CD8-positive, alpha-beta memory T cell (primary cell): ENCODE measurements around the gene GPRIN2. TPM values are rescaled to one million over a fixed set of nuclear protein-coding genes. Genes with fewer than 3 reads are reported as not detected.
"Not testable (repeated sequence)": the region's sequence is repeated elsewhere in the genome, so short reads cannot be mapped to it uniquely, and the experiment has no call there.

ENCODE experiments used
- CTCF ChIA-PET: fragments of 350-600 bp; sonication (Branson Sonifier 250); formaldehyde crosslinking; loops from one replicate; lab custom pipeline; 2021; ENCODE audit warnings: antibody characterized with exemption; lab: Charles Lee
- POLR2A ChIA-PET: fragments of 350-600 bp; sonication (Branson Sonifier 250); formaldehyde crosslinking; loops from one replicate; lab custom pipeline; 2021; ENCODE audit warnings: antibody characterized with exemption; lab: Charles Lee
- DNase-seq, 5 donors: peaks; one replicate each; pipeline versions ENCODE4 v3.0.0 to v3.0.0-alpha.2; 2020 to 2022; ENCODE audit warnings: mixed read lengths in 1 of 5
- H3K27ac ChIP-seq: one replicate; pipeline ENCODE4 v1.7.0; 2013; ENCODE audit warnings: low read depth, mild to moderate bottlenecking, low read length, moderate library complexity
- H3K27me3 ChIP-seq: 2 replicates; pipeline ENCODE4 v1.7.0; 2013; ENCODE audit warnings: low read length, mild to moderate bottlenecking; ENCODE audit not compliant: insufficient read depth, poor library complexity, severe bottlenecking
- H3K36me3 ChIP-seq: 2 replicates; pipeline ENCODE4 v1.7.0; 2013; ENCODE audit warnings: mild to moderate bottlenecking, low read length, moderate library complexity; ENCODE audit not compliant: insufficient read depth
- H3K4me1 ChIP-seq: 2 replicates; pipeline ENCODE4 v1.7.0; 2013; ENCODE audit warnings: mild to moderate bottlenecking, low read length, moderate library complexity; ENCODE audit not compliant: insufficient read depth
- H3K4me3 ChIP-seq: 2 replicates; pipeline ENCODE4 v1.7.0; 2013; ENCODE audit warnings: mild to moderate bottlenecking, low read length
- H3K9me3 ChIP-seq: 2 replicates; pipeline ENCODE4 v1.7.0; 2013; ENCODE audit warnings: mild to moderate bottlenecking, low read length
- H3K27ac Mint-ChIP-seq, 8 donors: one replicate each; pipeline ENCODE4 v1.8.0; 2020 to 2021; ENCODE audit warnings: mixed read lengths in 8 of 8, mild to moderate bottlenecking in 6 of 8, inconsistent platforms in 3 of 8, moderate library complexity in 3 of 8
- H3K27me3 Mint-ChIP-seq, 2 donors: one replicate each; pipeline ENCODE4 v1.8.0; 2020 to 2021; ENCODE audit warnings: mixed read lengths in 2 of 2, mild to moderate bottlenecking in 1 of 2, moderate library complexity in 1 of 2
- H3K36me3 Mint-ChIP-seq, 3 donors: one replicate each; pipeline ENCODE4 v1.8.0; 2020 to 2021; ENCODE audit warnings: mixed read lengths in 3 of 3, inconsistent platforms in 1 of 3, mild to moderate bottlenecking in 1 of 3
- H3K4me1 Mint-ChIP-seq, 3 donors: one replicate each; pipeline ENCODE4 v1.8.0; 2020 to 2021; ENCODE audit warnings: mixed read lengths in 3 of 3, inconsistent platforms in 1 of 3, mild to moderate bottlenecking in 1 of 3
- H3K4me3 Mint-ChIP-seq, 7 donors: one replicate each; pipeline ENCODE4 v1.8.0; 2020 to 2021; ENCODE audit warnings: mixed read lengths in 7 of 7, mild to moderate bottlenecking in 6 of 7, moderate library complexity in 4 of 7, inconsistent platforms in 2 of 7
- H3K9me3 Mint-ChIP-seq, 5 donors: one replicate each; pipeline ENCODE4 v1.8.0; 2020 to 2022; ENCODE audit warnings: mixed read lengths in 5 of 5, mild to moderate bottlenecking in 3 of 5, moderate library complexity in 2 of 5, inconsistent platforms in 1 of 5
- polyA plus RNA-seq: library from polyadenylated mRNA; unstranded; fragments of 300-500 nt; fragmentation: Illumina TruSeq; gene quantifications from one replicate; pipeline ENCODE4 v1.2.3, GENCODE V29; 2021
- total RNA-seq, 2 experiments: library from RNA; stranded (reverse); gene quantifications; one replicate each; pipeline ENCODE4 v1.2.3, GENCODE V29; 2021

Gene GPRIN2
- total and polyA plus RNA-seq, 3 experiments from 2014 or later = not detected

DNA sequence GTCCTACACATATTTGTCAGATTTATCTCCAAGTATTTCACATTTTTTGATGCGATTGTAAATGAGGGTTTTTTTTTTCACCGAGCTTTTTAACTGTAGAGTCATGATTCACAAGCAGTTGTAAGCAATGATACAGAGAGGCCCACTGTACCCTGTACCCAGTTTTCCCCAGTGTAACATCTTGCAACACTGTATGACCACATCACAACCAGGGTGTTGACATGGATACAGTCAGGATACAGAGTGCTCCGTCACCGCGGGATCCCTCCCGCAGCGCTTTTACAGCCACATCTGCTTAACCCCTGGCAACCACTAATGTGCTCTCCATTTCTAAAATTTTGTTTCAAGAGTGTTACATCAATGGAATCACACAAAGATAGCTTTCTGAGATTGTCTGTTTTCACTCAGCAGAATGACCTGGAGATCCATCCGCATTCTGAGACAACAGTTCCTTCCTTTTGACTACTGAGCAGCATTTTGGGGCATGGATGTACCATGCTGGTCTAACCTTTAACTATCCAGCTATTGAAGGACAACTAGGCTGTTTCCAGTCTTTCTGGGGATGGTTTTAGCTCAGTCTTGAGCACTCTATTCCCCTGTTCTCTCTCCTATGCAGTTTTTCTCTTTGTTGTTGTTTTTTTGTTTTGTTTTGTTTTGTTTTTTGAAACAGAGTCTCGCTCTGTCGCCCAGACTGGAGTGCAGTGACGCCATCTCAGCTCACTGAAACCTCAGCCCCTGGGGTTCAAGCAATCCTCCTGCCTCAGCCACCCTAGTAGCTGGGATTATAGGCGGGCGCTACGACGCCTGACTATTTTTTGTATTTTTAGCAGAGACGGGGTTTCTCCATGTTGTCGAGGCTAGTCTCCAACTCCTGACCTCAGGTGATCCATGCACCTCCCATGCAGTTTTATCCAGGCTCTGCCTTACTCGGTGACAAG, 25.9 kb downstream of the GPRIN2 start:
- H3K27ac Mint-ChIP-seq = no peak overlapping the region
- H3K27me3 ChIP-seq = no peaks in the 10 kb centered on the region
- no peak overlapping the region for H3K27ac ChIP-seq
- H3K4me1 Mint-ChIP-seq = no peaks in the 10 kb centered on the region
- no peak overlapping the region for H3K4me3 ChIP-seq
- CTCF ChIA-PET = interaction anchor here (0.9 kb wide), 1 partner anchor 14 kb away, joined by 5 read pairs; no protein-coding TSS in a partner anchor
- peak in 1 of 5 donors; percentile 47 for DNase-seq
- no peak overlapping the region for H3K4me3 Mint-ChIP-seq
- no peaks in the 10 kb centered on the region for H3K36me3 ChIP-seq
- H3K9me3 Mint-ChIP-seq = no peaks in the 10 kb centered on the region
- H3K36me3 Mint-ChIP-seq = no peaks in the 10 kb centered on the region
- no peaks in the 10 kb centered on the region for H3K4me1 ChIP-seq
- POLR2A ChIA-PET = interaction anchor here (0.7 kb wide), 1 partner anchor 16 kb away, joined by 3 read pairs; no protein-coding TSS in a partner anchor
- H3K9me3 ChIP-seq = no peaks in the 10 kb centered on the region
- H3K27me3 Mint-ChIP-seq = peaks cover 0 to 1% of the 10 kb centered on the region in 2 donors

DNA sequence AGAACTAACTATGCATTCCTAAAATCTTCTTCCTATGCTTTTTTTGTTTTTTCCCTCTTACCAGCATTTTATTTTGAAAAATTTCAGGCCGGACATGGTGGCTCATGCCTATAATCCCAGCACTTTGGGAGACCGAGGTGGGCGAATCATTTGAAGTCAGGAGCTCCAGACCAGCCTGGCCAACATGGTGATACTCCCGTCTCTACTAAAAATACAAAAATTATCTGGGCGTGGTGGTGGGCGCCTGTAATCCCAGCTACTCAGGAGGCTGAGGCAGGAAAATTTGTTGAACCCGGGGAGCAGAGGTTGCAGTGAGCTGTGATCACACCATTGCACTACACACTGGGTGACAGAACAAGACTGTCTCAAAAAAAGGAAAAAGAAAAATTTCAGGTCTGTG, 26.7 kb downstream of the GPRIN2 start:
- POLR2A ChIA-PET, H3K36me3 ChIP-seq, H3K4me3 Mint-ChIP-seq, H3K4me3 ChIP-seq, H3K27me3 ChIP-seq, H3K36me3 Mint-ChIP-seq, H3K27ac ChIP-seq, H3K9me3 Mint-ChIP-seq, H3K4me1 ChIP-seq, H3K27ac Mint-ChIP-seq, H3K27me3 Mint-ChIP-seq, H3K9me3 ChIP-seq, H3K4me1 Mint-ChIP-seq: not testable (repeated sequence)
- CTCF ChIA-PET = interaction anchor here (0.9 kb wide), 1 partner anchor 15 kb away, joined by 5 read pairs; no protein-coding TSS in a partner anchor
- peak in 1 of 5 donors; percentile 35 for DNase-seq

- H3K27ac Mint-ChIP-seq = no peak overlapping the region
- peak in 1 of 5 donors; percentile 46 for DNase-seq
- CTCF ChIA-PET = interaction anchor here (1.0 kb wide), 1 partner anchor 9 kb away, joined by 3 read pairs; no protein-coding TSS in a partner anchor
Observed at GRCh38 chr10:46528675-46529615, 27.5 kb downstream of the GPRIN2 start.

GRCh38 chr10:46528171-46528671, 28.2 kb downstream of the GPRIN2 start:
- no peak overlapping the region for H3K4me3 Mint-ChIP-seq
- H3K27ac ChIP-seq = no peak overlapping the region
- H3K27me3 Mint-ChIP-seq = peaks cover 0 to 1% of the 10 kb centered on the region in 2 donors
- no peaks in the 10 kb centered on the region for H3K9me3 Mint-ChIP-seq
- no peaks in the 10 kb centered on the region for H3K4me1 ChIP-seq
- no peaks in the 10 kb centered on the region for H3K9me3 ChIP-seq
- no peaks in the 10 kb centered on the region for H3K36me3 ChIP-seq
- H3K36me3 Mint-ChIP-seq = no peaks in the 10 kb centered on the region
- H3K27ac Mint-ChIP-seq = no peak overlapping the region
- DNase-seq = peak in 1 of 5 donors; percentile 44
- no peak overlapping the region for H3K4me3 ChIP-seq
- H3K4me1 Mint-ChIP-seq = no peaks in the 10 kb centered on the region
- H3K27me3 ChIP-seq = no peaks in the 10 kb centered on the region
- ChIA-PET CTCF (interaction anchor here (1.0 kb wide), 1 partner anchor 10 kb away, joined by 3 read pairs; no protein-coding TSS in a partner anchor), POLR2A (no interaction called here)

More at GRCh38 chr10:46528675-46529615, 27.5 kb downstream of the GPRIN2 start:
- H3K36me3 Mint-ChIP-seq = no peaks in the 10 kb centered on the region
- Histone ChIP-seq H3K27ac (no peak overlapping the region), H3K36me3 (no peaks in the 10 kb centered on the region), H3K9me3 (no peaks in the 10 kb centered on the region), H3K4me1 (no peaks in the 10 kb centered on the region), H3K27me3 (no peaks in the 10 kb centered on the region), H3K4me3 (no peak overlapping the region)
- no peaks in the 10 kb centered on the region for H3K4me1 Mint-ChIP-seq
- H3K9me3 Mint-ChIP-seq = no peaks in the 10 kb centered on the region
- no peak overlapping the region for H3K4me3 Mint-ChIP-seq
- POLR2A ChIA-PET = no interaction called here
- peaks cover 0 to 1% of the 10 kb centered on the region in 2 donors for H3K27me3 Mint-ChIP-seq

DNA sequence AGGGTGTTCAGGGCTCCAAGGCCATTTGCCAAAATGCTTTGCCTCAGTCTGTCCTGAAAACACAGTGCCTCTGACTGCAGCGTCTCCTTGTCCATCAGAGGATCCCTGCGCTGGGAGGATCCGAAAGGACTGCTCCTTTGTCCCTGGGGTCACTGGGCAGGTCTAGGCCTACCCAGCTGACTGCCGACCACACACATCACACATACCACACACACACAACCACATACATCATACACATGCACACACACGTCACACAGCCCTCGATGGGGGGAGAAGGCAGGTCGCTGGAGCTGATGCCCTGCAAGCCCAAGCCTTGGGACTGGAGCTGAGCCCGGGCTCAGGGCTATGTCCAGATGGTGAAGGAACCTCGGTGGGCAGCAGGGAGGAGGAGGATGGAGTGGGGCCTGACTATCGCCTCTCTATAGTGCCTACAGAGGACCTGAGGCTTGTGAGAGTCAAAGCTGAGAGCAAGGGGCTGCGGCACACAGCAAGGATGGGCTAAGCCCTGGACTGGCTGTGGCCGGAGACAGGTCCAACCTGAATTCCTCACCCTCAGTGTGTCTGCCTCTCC, 29.1 kb downstream of the GPRIN2 start:
- Mint-ChIP-seq H3K4me1 (no peaks in the 10 kb centered on the region), H3K9me3 (no peaks in the 10 kb centered on the region), H3K27ac (no peak overlapping the region), H3K4me3 (no peak overlapping the region), H3K36me3 (no peaks in the 10 kb centered on the region), H3K27me3 (peaks cover 0 to 1% of the 10 kb centered on the region in 2 donors)
- peak in 1 of 5 donors; percentile 48 for DNase-seq
- Histone ChIP-seq H3K27me3 (no peaks in the 10 kb centered on the region), H3K4me3 (no peak overlapping the region), H3K36me3 (no peaks in the 10 kb centered on the region), H3K27ac (no peak overlapping the region), H3K4me1 (no peaks in the 10 kb centered on the region), H3K9me3 (no peaks in the 10 kb centered on the region)
- CTCF ChIA-PET = no interaction called here
- POLR2A ChIA-PET = no interaction called here

DNA sequence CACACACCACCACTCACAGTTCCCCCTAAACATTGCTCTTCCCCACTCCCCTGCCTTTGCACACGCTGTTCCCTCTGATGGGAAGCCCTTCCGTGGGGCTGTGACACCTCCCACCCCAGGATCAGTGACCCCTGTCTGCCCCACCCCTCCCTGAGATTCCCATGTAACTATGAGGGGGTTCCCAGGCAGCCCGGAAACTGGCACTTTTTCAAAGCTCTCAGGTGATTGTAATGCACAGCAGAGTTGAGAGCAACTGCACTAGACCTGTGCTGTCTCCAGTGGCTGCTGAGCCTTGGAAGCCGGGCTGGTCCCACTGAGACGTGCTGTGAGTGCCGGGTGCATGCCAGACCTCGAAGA, 29.8 kb downstream of the GPRIN2 start:
- CTCF ChIA-PET = no interaction called here
- POLR2A ChIA-PET = no interaction called here

DNA sequence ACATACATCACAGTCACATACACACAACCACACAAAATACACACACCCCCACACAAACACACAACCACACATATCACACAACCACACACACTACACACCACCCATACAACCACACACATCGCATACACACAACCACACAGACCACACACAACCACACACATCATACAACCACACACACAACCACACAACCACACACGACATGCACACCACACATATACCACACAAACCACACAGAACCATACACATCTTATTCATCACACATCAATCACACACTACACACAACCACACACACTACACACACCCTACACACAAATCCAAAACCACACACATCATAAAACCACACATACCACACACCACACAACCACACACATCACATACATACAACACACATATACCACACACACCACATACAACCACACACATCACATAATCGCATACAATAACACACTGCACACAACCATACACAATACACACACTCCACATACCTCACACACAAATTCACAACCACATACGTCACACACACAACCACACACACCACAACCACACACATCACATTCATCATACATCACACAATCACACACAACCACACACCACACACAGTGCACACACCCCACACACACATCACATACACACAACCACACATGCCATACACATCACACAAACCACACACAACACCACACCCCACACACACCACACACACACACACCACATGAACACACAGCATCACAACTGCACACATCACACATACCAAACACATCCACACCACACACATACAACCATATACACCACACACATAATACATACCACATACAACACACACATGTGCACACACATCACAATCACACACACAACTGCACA, 30.4 kb downstream of the GPRIN2 start:
- H3K27me3 ChIP-seq = no peaks in the 10 kb centered on the region
- H3K4me3 ChIP-seq = no peak overlapping the region
- POLR2A ChIA-PET = no interaction called here
- H3K4me3 Mint-ChIP-seq = no peak overlapping the region
- no peaks in the 10 kb centered on the region for H3K4me1 ChIP-seq
- H3K36me3 Mint-ChIP-seq = no peaks in the 10 kb centered on the region
- peak in 1 of 5 donors; percentile 37 for DNase-seq
- H3K27ac Mint-ChIP-seq = no peak overlapping the region
- H3K27ac ChIP-seq = no peak overlapping the region
- no peaks in the 10 kb centered on the region for H3K9me3 Mint-ChIP-seq
- CTCF ChIA-PET = no interaction called here
- H3K36me3 ChIP-seq = no peaks in the 10 kb centered on the region
- H3K4me1 Mint-ChIP-seq = no peaks in the 10 kb centered on the region
- H3K27me3 Mint-ChIP-seq = no peaks in the 10 kb centered on the region
- no peaks in the 10 kb centered on the region for H3K9me3 ChIP-seq

More for the DNA sequence above, 29.8 kb downstream of the GPRIN2 start:
- H3K4me1 Mint-ChIP-seq = no peaks in the 10 kb centered on the region
- no peak overlapping the region for H3K27ac Mint-ChIP-seq
- no peaks in the 10 kb centered on the region for H3K36me3 Mint-ChIP-seq
- H3K4me1 ChIP-seq = no peaks in the 10 kb centered on the region
- peak in 1 of 5 donors; percentile 39 for DNase-seq
- no peaks in the 10 kb centered on the region for H3K27me3 ChIP-seq
- H3K36me3 ChIP-seq = no peaks in the 10 kb centered on the region
- no peak overlapping the region for H3K4me3 ChIP-seq
- H3K9me3 ChIP-seq = no peaks in the 10 kb centered on the region
- H3K4me3 Mint-ChIP-seq = no peak overlapping the region
- H3K9me3 Mint-ChIP-seq = no peaks in the 10 kb centered on the region
- peaks cover 0 to 1% of the 10 kb centered on the region in 2 donors for H3K27me3 Mint-ChIP-seq
- H3K27ac ChIP-seq = no peak overlapping the region
